Subcutaneous abdominal adipose tissue (tissue), 5 donors: ENCODE results near the gene DBN1.

Source experiments
- H3K27ac ChIP-seq: one replicate; pipeline ENCODE4 v1.7.0; 2013; ENCODE audit warnings: low read depth, mild to moderate bottlenecking, inconsistent platforms, low read length, moderate library complexity
- H3K27me3 ChIP-seq, 5 donors: one replicate each; pipeline ENCODE4 v1.7.0; 2013; ENCODE audit warnings: low read length in 5 of 5, inconsistent platforms in 1 of 5; ENCODE audit not compliant: control insufficient read depth in 5 of 5, insufficient read depth in 4 of 5
- H3K36me3 ChIP-seq, 5 donors: one replicate each; pipeline ENCODE4 v1.7.0; 2013; ENCODE audit warnings: low read length in 5 of 5; ENCODE audit not compliant: control insufficient read depth in 5 of 5, insufficient read depth in 5 of 5
- H3K4me1 ChIP-seq, 5 donors: one replicate each; pipeline ENCODE4 v1.7.0; 2013; ENCODE audit warnings: low read length in 5 of 5, mild to moderate bottlenecking in 3 of 5, moderate library complexity in 1 of 5; ENCODE audit not compliant: control insufficient read depth in 5 of 5, insufficient read depth in 5 of 5
- H3K4me3 ChIP-seq, 5 donors: one replicate each; pipeline ENCODE4 v1.7.0; 2013; ENCODE audit warnings: low read length in 5 of 5, low read depth in 1 of 5
- H3K9ac ChIP-seq, 5 donors: one replicate each; pipeline ENCODE4 v1.7.0; 2013; ENCODE audit warnings: low read length in 5 of 5, mild to moderate bottlenecking in 4 of 5, moderate library complexity in 3 of 5
- H3K9me3 ChIP-seq, 5 donors: one replicate each; pipeline ENCODE4 v1.7.0; 2013; ENCODE audit warnings: low read length in 5 of 5; ENCODE audit not compliant: control insufficient read depth in 5 of 5
- donor health status: healthy.
- donor health status: healthy.
- donor health status: healthy.
- donor health status: healthy.
- donor health status: healthy.

Gene DBN1

GRCh38 chr5:177437623-177438022 is 35.8 kb downstream of the DBN1 start:
- no peaks in the 10 kb centered on the region for H3K9me3 ChIP-seq
- H3K36me3 ChIP-seq, result peaks cover 0 to 84% (median 77%) of the 10 kb centered on the region in 5 donors
- H3K27ac ChIP-seq, result no peak overlapping the region
- H3K9ac ChIP-seq, result no peak overlapping the region
- no peaks in the 10 kb centered on the region for H3K27me3 ChIP-seq
- H3K4me3 ChIP-seq, result no peak overlapping the region
- H3K4me1 ChIP-seq, result no peaks in the 10 kb centered on the region

- Histone ChIP-seq H3K36me3 (peaks cover 0 to 85% (median 74%) of the 10 kb centered on the region in 5 donors), H3K4me3 (no peak overlapping the region), H3K27me3 (no peaks in the 10 kb centered on the region), H3K4me1 (peaks cover 0 to 15% (median 5%) of the 10 kb centered on the region in 5 donors), H3K9ac (no peak overlapping the region), H3K9me3 (no peaks in the 10 kb centered on the region), H3K27ac (no peak overlapping the region)
These were observed 37.4 kb downstream of the DBN1 start for GRCh38 chr5:177435847-177436536.

- peaks cover 0 to 85% (median 71%) of the 10 kb centered on the region in 5 donors for H3K36me3 ChIP-seq
- H3K4me3 ChIP-seq, result no peak overlapping the region
- H3K9ac ChIP-seq, result no peak overlapping the region
- H3K4me1 ChIP-seq, result peaks cover 0 to 21% (median 6%) of the 10 kb centered on the region in 5 donors
- no peaks in the 10 kb centered on the region for H3K9me3 ChIP-seq
- no peak overlapping the region for H3K27ac ChIP-seq
- H3K27me3 ChIP-seq, result no peaks in the 10 kb centered on the region
These were observed 38.3 kb downstream of the DBN1 start for GRCh38 chr5:177434942-177435738.

- H3K27me3 ChIP-seq, result no peaks in the 10 kb centered on the region
- H3K9ac ChIP-seq, result no peak overlapping the region
- no peak overlapping the region for H3K27ac ChIP-seq
- peaks cover 0 to 28% (median 10%) of the 10 kb centered on the region in 5 donors for H3K4me1 ChIP-seq
- H3K36me3 ChIP-seq, result peaks cover 0 to 80% (median 70%) of the 10 kb centered on the region in 5 donors
- no peaks in the 10 kb centered on the region for H3K9me3 ChIP-seq
- no peak overlapping the region for H3K4me3 ChIP-seq
These were observed 39.0 kb downstream of the DBN1 start for GRCh38 chr5:177434437-177434836.

- H3K27me3 ChIP-seq, result no peaks in the 10 kb centered on the region
- H3K4me1 ChIP-seq, result peaks cover 0 to 34% (median 17%) of the 10 kb centered on the region in 5 donors
- H3K27ac ChIP-seq, result no peak overlapping the region
- H3K9me3 ChIP-seq, result no peaks in the 10 kb centered on the region
- no peak overlapping the region for H3K9ac ChIP-seq
- no peak overlapping the region for H3K4me3 ChIP-seq
- peaks cover 0 to 79% (median 70%) of the 10 kb centered on the region in 5 donors for H3K36me3 ChIP-seq
These were observed 39.7 kb downstream of the DBN1 start for GRCh38 chr5:177433658-177434217.

GRCh38 chr5:177432839-177433657 is 40.4 kb downstream of the DBN1 start:
- H3K4me3 ChIP-seq, result no peak overlapping the region
- H3K9ac ChIP-seq, result no peak overlapping the region
- no peaks in the 10 kb centered on the region for H3K27me3 ChIP-seq
- peaks cover 0 to 79% (median 65%) of the 10 kb centered on the region in 5 donors for H3K36me3 ChIP-seq
- H3K4me1 ChIP-seq, result peaks cover 0 to 41% (median 24%) of the 10 kb centered on the region in 5 donors
- H3K27ac ChIP-seq, result no peak overlapping the region
- H3K9me3 ChIP-seq, result no peaks in the 10 kb centered on the region

GRCh38 chr5:177432143-177432838 is 41.1 kb downstream of the DBN1 start:
- Histone ChIP-seq H3K9me3 (no peaks in the 10 kb centered on the region), H3K27ac (no peak overlapping the region), H3K9ac (no peak overlapping the region), H3K4me3 (no peak overlapping the region), H3K27me3 (no peaks in the 10 kb centered on the region), H3K36me3 (peaks cover 0 to 72% (median 59%) of the 10 kb centered on the region in 5 donors), H3K4me1 (peaks cover 4 to 48% (median 31%) of the 10 kb centered on the region in 5 donors)

- Histone ChIP-seq H3K27ac (no peak overlapping the region), H3K9ac (peak overlapping the region in 1 of 5 donors; percentile 4), H3K9me3 (no peaks in the 10 kb centered on the region), H3K4me1 (peaks cover 6 to 55% (median 37%) of the 10 kb centered on the region in 5 donors), H3K4me3 (no peak overlapping the region), H3K36me3 (peaks cover 0 to 66% (median 54%) of the 10 kb centered on the region in 5 donors), H3K27me3 (no peaks in the 10 kb centered on the region)
These were observed 41.9 kb downstream of the DBN1 start for GRCh38 chr5:177431317-177432142.
